22Rv1 (cell line): ENCODE measurements around the gene KATNB1.

Experiments
- H3K27ac ChIP-seq: fragments of 450-650 bp; 2 replicates; pipeline ENCODE4 v1.5.1; 2017
- CTCF ChIP-seq: fragments of 450-650 bp; IDR thresholded peaks from 2 replicates; pipeline ENCODE4 v1.5.1; 2017; ENCODE audit warnings: mild to moderate bottlenecking
- ZFX ChIP-seq: fragments of 450-650 bp; IDR thresholded peaks from 2 replicates; pipeline ENCODE4 v1.6.1; 2017; ENCODE audit warnings: antibody characterized with exemption, borderline replicate concordance

Gene KATNB1

GRCh38 chr16:57690782-57691471 lies 44.6 kb upstream of the KATNB1 start:
- TF ChIP-seq ZFX (no peak), CTCF (no peak)
- H3K27ac ChIP-seq: no peak overlapping the region

DNA sequence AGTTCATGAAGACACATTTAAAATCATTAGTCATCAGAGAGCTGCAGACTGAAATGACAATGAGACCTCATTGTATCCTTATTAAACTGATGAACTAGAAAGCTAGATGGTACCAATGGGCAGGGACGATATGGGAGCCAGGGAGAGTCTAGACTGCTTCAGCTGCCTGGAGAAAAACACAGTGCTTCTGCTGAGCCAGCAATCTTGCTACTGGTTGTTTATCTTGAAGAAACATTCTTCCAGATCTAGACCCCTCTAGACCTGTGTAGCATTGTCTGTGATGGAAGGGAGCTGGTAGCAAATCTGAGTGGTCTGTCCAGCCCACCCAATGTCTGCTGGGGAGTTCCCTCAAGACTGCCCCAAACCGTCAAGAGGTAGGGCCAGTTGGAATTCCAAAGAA lies 42.9 kb upstream of the KATNB1 start:
- TF ChIP-seq CTCF (no peak), ZFX (no peak)
- no peak overlapping the region for H3K27ac ChIP-seq

GRCh38 chr16:57693550-57693949 lies 42.0 kb upstream of the KATNB1 start:
- no peak overlapping the region for H3K27ac ChIP-seq
- TF ChIP-seq ZFX: no peak
- TF ChIP-seq CTCF: no peak

DNA sequence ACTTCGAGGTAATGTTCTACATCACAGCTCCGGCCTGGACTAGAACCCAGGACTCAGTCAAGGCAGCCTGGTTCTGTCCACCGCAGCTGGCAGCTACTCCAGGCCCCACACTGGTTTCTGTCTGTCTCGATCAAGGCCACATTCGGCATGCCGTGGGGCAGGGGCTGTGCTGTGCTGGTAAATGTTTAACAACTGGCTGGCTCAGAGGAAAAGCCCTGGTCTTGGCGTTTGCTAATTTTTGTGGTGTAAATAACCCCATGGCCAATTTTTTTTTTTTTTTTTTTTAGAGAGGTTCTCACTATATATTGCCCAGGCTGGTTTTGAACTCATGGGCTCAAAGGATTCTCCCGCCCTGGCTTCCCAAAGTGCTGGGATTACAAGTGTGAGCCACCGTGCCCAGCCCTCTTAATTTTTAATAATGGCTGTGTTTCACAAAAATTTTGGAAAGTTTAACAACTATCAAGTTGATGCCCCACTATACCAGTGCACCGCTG lies 41.3 kb upstream of the KATNB1 start:
- H3K27ac ChIP-seq: no peak overlapping the region
- TF ChIP-seq CTCF (no peak), ZFX (no peak)

- TF ChIP-seq ZFX (no peak), CTCF (no peak)
- no peak within 1 kb of the TSS for H3K27ac ChIP-seq
Observed at GRCh38 chr16:57694725-57695679, 40.6 kb upstream of the KATNB1 start, which contains the start of gene DRC7. DRC7 (plus strand) TSS chr16:57694806; CDS start chr16:57697950, 3,144 bp downstream.

DNA sequence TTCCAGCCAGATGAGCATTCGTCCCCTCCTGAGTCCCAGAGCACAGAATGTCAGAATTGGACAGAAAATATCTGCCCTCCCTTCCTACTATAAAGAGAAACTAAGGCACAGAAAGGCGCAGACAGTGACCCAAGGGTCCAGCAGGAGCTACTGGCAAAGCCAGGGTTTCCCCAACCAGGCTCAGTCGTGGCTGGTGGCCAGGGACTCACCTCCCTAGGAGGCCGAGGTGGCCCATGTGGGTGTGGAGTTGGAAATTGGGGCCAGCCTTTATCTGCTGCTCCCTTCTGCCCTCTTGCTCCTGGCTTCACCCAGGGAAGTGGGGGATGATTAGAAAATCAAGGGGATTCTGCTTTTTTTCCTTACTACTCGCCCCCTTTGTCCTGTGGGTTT lies 39.9 kb upstream of the KATNB1 start:
- TF ChIP-seq ZFX (no peak), CTCF (no peak)
- H3K27ac ChIP-seq: no peak overlapping the region
